Smooth muscle cell (in vitro differentiated cells): Measurements from ENCODE around the gene PRDX2. TPM values are rescaled to one million over a fixed set of nuclear protein-coding genes. Genes with fewer than 3 reads are reported as not detected.
A peak's percentile ranks its signal among the peaks of the same experiment; 100 is the strongest.

ENCODE experiments used
- DNase-seq: peaks from one replicate; lab custom pipeline; 2025; ENCODE audit not compliant: unreplicated experiment; lab: John Stamatoyannopoulos, UW
- H2AFZ ChIP-seq: fragments of 200-600 bp; sonication (generic); 2 replicates; pipeline ENCODE4 v1.6.0; 2016; ENCODE audit warnings: antibody characterized with exemption, low read depth, mild to moderate bottlenecking
- H3F3A ChIP-seq: fragments of 200-600 bp; sonication (generic); 2 replicates; pipeline ENCODE4 v1.6.0; 2017; ENCODE audit warnings: antibody characterized with exemption, low read depth
- H3K27ac ChIP-seq: fragments of 200-600 bp; sonication (generic); 2 replicates; pipeline ENCODE4 v1.5.1; 2016; ENCODE audit warnings: low read depth, mild to moderate bottlenecking
- H3K27me3 ChIP-seq: fragments of 200-600 bp; sonication (generic); 2 replicates; pipeline ENCODE4 v1.6.1; 2016; ENCODE audit warnings: low read depth, mild to moderate bottlenecking
- H3K36me3 ChIP-seq: fragments of 200-600 bp; sonication (generic); 2 replicates; pipeline ENCODE4 v1.5.1; 2016; ENCODE audit warnings: low read depth
- H3K4me1 ChIP-seq: fragments of 200-600 bp; sonication (generic); 2 replicates; pipeline ENCODE4 v1.5.1; 2016; ENCODE audit warnings: low read depth
- H3K4me2 ChIP-seq: fragments of 200-600 bp; sonication (generic); 2 replicates; pipeline ENCODE4 v1.6.0; 2016; ENCODE audit warnings: mild to moderate bottlenecking
- H3K4me3 ChIP-seq: fragments of 200-600 bp; sonication (generic); 2 replicates; pipeline ENCODE4 v1.5.1; 2016; ENCODE audit warnings: mild to moderate bottlenecking
- H3K79me2 ChIP-seq: fragments of 200-600 bp; sonication (generic); 2 replicates; pipeline ENCODE4 v1.6.0; 2016; ENCODE audit warnings: low read depth, mild to moderate bottlenecking
- H3K9ac ChIP-seq: fragments of 200-600 bp; sonication (generic); 2 replicates; pipeline ENCODE4 v1.6.0; 2016; ENCODE audit warnings: low read depth
- H3K9me3 ChIP-seq: fragments of 200-600 bp; sonication (generic); replicated peaks from 2 replicates; pipeline ENCODE4 v1.5.1; 2016; ENCODE audit warnings: low read depth
- H4K20me1 ChIP-seq: fragments of 200-600 bp; sonication (generic); 2 replicates; pipeline ENCODE4 v1.6.0; 2016; ENCODE audit warnings: low read depth
- WGBS: methylation state at CpG from one replicate; pipeline ENCODE4 v1.1.7; 2016; ENCODE audit warnings: low lambda C conversion rate; 5-methylcytosine and 5-hydroxymethylcytosine counted together
- polyA plus RNA-seq: library from polyadenylated mRNA; unstranded; fragments of >200 nt; fragmentation: Nextera tagmentation; extraction: Ambion mirVana; gene quantifications from 2 replicates; pipeline ENCODE4 v1.2.1, GENCODE V29; 2016
- total RNA-seq: library from RNA; depleted of rRNA; stranded (reverse); fragments of >200 nt; gene quantifications from 2 replicates; pipeline ENCODE4 v1.2.3, GENCODE V29; 2014
- TF ChIP-seq, protein P1 (sequence below): fragments of 200-600 bp; sonication (generic); IDR thresholded peaks from 2 replicates; pipeline ENCODE4 v1.5.1; 2017; ENCODE audit warnings: borderline replicate concordance, mild to moderate bottlenecking, antibody characterized with exemption; ENCODE audit not compliant: insufficient read depth, poor library complexity, severe bottlenecking

The PRDX2 gene
- total and polyA plus RNA-seq, 2 experiments from 2014 or later, result 371 to 400 TPM

DNA sequence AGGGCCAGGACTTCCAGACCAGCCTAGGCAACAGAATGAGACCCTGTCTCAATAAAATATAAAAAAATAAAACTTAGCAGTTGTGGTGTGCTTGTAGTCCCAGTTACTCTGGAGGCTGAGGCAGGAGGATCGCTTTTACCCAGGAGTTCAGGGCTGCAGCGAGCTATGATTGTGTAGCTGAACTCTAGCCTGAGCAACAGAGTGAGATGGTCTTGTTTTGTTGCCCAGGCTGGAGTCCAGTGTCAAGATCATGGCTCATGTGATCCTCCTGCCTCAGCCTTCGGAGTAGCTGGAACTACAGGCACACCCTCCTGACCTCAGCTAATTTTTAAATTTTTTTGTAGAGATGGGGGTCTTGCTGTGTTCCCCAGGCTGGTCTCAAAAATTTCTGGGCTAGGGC lies 14.6 kb downstream of the PRDX2 start:
- Histone ChIP-seq H3K27ac (peak overlapping the region; percentile 96), H3K79me2 (peaks cover 6% of the 10 kb centered on the region), H3K4me2 (no peak overlapping the region), H3K4me1 (peaks cover 38% of the 10 kb centered on the region), H3K36me3 (no peaks in the 10 kb centered on the region), H2AFZ (no peak overlapping the region), H3K9me3 (no peaks in the 10 kb centered on the region), H4K20me1 (peaks cover 6% of the 10 kb centered on the region), H3K27me3 (no peaks in the 10 kb centered on the region), H3F3A (peaks cover 51% of the 10 kb centered on the region), H3K4me3 (no peak overlapping the region), H3K9ac (no peak overlapping the region)
- 86% methylated on average over 3 of the region's 3 CpGs for WGBS
- no peak for DNase-seq
- TF ChIP-seq, protein P1, sequence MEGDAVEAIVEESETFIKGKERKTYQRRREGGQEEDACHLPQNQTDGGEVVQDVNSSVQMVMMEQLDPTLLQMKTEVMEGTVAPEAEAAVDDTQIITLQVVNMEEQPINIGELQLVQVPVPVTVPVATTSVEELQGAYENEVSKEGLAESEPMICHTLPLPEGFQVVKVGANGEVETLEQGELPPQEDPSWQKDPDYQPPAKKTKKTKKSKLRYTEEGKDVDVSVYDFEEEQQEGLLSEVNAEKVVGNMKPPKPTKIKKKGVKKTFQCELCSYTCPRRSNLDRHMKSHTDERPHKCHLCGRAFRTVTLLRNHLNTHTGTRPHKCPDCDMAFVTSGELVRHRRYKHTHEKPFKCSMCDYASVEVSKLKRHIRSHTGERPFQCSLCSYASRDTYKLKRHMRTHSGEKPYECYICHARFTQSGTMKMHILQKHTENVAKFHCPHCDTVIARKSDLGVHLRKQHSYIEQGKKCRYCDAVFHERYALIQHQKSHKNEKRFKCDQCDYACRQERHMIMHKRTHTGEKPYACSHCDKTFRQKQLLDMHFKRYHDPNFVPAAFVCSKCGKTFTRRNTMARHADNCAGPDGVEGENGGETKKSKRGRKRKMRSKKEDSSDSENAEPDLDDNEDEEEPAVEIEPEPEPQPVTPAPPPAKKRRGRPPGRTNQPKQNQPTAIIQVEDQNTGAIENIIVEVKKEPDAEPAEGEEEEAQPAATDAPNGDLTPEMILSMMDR, result no peak

DNA sequence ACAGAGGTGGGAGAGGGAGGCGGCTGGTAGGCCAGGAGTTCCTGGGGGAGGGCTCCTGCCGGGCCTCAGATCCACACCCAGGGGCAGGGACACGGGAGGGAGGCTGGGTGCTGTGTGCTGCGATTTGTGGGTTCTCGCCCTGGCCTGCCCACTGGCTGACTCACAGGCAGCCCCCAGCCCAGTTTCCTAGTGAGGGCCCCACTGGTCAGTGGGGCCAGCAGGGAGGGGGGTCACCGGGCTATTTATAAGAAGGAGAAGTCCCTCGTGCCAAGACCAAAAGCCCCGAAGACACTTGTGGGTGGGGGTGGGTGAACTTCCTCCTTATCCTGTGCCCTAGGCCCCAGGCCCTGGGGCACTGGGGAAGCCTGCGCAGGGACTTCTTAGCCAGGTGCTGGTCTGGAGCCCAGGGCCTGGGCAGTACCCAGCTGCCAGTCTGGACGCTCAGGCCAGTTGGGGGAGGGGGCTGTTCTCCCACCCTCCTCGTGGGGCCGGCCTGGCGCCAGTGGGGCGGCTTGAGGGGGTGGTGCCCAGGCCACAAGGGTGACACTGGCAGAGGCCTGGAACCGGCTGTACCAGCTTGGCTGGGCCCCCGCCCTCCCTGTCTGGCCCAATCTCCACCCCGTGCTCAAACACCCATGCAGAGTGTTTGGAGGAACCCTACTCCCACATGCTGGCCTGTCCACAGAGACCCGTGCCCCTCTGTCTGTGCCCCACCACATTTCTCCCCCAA lies 15.3 kb downstream of the PRDX2 start:
- no peak overlapping the region for H3K4me3 ChIP-seq
- no peaks in the 10 kb centered on the region for H4K20me1 ChIP-seq
- peak overlapping the region; percentile 92 for H3K4me2 ChIP-seq
- no peaks in the 10 kb centered on the region for H3K9me3 ChIP-seq
- peaks cover 48% of the 10 kb centered on the region for H3F3A ChIP-seq
- peak overlapping the region; percentile 91 for H3K9ac ChIP-seq
- WGBS, result 50% methylated on average over 13 of the region's 18 CpGs
- H3K79me2 ChIP-seq, result no peaks in the 10 kb centered on the region
- no peak for DNase-seq
- TF ChIP-seq, protein P1, result no peak
- no peak overlapping the region for H2AFZ ChIP-seq
- H3K27ac ChIP-seq, result peak overlapping the region; percentile 96
- no peaks in the 10 kb centered on the region for H3K27me3 ChIP-seq
- no peaks in the 10 kb centered on the region for H3K36me3 ChIP-seq
- peaks cover 38% of the 10 kb centered on the region for H3K4me1 ChIP-seq

DNA sequence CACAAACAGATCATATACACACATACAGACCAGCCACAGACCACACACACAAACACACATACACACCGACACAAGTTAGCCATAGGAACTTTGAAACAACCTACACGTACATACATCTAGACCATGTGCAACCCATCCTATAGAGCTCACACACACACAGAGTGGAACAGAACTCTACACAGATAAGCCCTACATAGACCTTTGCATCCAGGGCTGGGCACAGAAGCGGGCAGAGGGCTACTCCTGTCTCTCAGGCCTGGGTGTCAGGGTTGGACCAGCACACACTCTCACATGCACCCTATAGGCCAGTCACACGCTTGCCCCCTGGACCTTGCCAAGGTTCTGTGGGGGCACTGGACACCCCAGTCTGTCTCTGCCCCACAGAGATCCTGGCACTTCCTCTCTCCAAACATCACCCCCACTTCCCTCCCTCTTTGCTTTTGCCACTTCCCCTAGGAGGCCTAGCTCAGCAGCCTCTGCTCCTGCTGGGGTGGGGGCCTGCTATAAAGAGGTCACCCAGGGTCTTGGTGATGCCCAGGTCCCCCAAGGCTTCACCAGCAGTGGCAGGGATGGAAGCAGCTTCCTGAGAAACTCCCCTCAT lies 16.1 kb downstream of the PRDX2 start:
- H3K27ac ChIP-seq, result peak overlapping the region; percentile 96
- H3K79me2 ChIP-seq, result no peaks in the 10 kb centered on the region
- H3F3A ChIP-seq, result peaks cover 43% of the 10 kb centered on the region
- DNase-seq, result no peak
- no peaks in the 10 kb centered on the region for H3K36me3 ChIP-seq
- no peaks in the 10 kb centered on the region for H4K20me1 ChIP-seq
- no peak overlapping the region for H2AFZ ChIP-seq
- no peaks in the 10 kb centered on the region for H3K27me3 ChIP-seq
- no peak overlapping the region for H3K4me3 ChIP-seq
- H3K9me3 ChIP-seq, result no peaks in the 10 kb centered on the region
- H3K4me2 ChIP-seq, result peak overlapping the region; percentile 92
- H3K4me1 ChIP-seq, result peaks cover 31% of the 10 kb centered on the region
- WGBS, result 69% methylated on average over 4 of the region's 4 CpGs
- TF ChIP-seq, protein P1, result no peak
- peak overlapping the region; percentile 91 for H3K9ac ChIP-seq
